HCT116 (cell line): Measurements from ENCODE around the gene MCF2L2. TPM values are rescaled to one million over a fixed set of nuclear protein-coding genes. Genes with fewer than 3 reads are reported as not detected.

Experiments
- ATAC-seq: fragments of 200-7000 bp; cut with Tn5 transposase; 2 replicates; pipeline ENCODE4 v1.9.1; 2020; ENCODE audit warnings: mild to moderate bottlenecking, moderate library complexity
- BruUV-seq: library from RNA; stranded (reverse); fragments of 400-500 nt; replicated peaks from 2 replicates; lab custom pipeline; 2021; lab: Mats Ljungman, UMichigan
- CTCF ChIA-PET: fragments of 300-600 bp; sonication (Branson Sonifier 250); formaldehyde crosslinking; loops from one replicate; lab custom pipeline; 2021; ENCODE audit warnings: antibody characterized with exemption; lab: Charles Lee
- POLR2A ChIA-PET: fragments of 300-600, 350-600 bp; sonication (Branson Sonifier 250); formaldehyde crosslinking; loops from one replicate; lab custom pipeline; 2021; ENCODE audit warnings: antibody characterized with exemption; lab: Charles Lee
- RAD21 ChIA-PET, 2 experiments: fragments of 300-600 bp; sonication (Branson Sonifier 250); formaldehyde crosslinking; loops; one replicate each; lab custom pipeline; 2023; ENCODE audit warnings: low total read pairs in 2 of 2; ENCODE audit not compliant: uncharacterized antibody in 2 of 2, unreplicated experiment in 2 of 2, low non-redundant PET in 1 of 2; lab: Charles Lee
- DNase-seq: peaks from one replicate; pipeline ENCODE4 v3.0.0-alpha.2; 2010; ENCODE audit warnings: low read depth, low spot score
- H2AFZ ChIP-seq: fragments of 200-600 bp; shearing (Covaris generic), sonication (generic); 2 replicates; pipeline ENCODE4 v1.6.1; 2017; ENCODE audit warnings: low read depth, mixed run types, mixed read lengths, antibody characterized with exemption, low read length; ENCODE audit not compliant: poor library complexity, severe bottlenecking
- H3K27ac ChIP-seq: 2 replicates; pipeline ENCODE4 v1.5.1; 2012; ENCODE audit warnings: low read depth, low read length
- H3K27me3 ChIP-seq: fragments of 200-600 bp; sonication (generic); 2 replicates; pipeline ENCODE4 v1.6.1; 2016; ENCODE audit warnings: mixed run types, low read length, mixed read lengths; ENCODE audit not compliant: insufficient read depth
- H3K36me3 ChIP-seq, 2 experiments: fragments of 200-500 bp in 1 of 2; fragments of 200-600 bp in 1 of 2; sonication (Bioruptor generic) in 1 of 2; sonication (generic) in 1 of 2; 2 replicates each; pipeline versions ENCODE4 v1.5.1 to v1.6.1; 2014 to 2016; ENCODE audit warnings: low read length in 2 of 2, inconsistent platforms in 1 of 2, mixed read lengths in 1 of 2, mixed run types in 1 of 2; ENCODE audit not compliant: insufficient read depth in 2 of 2, control insufficient read depth in 1 of 2
- H3K4me1 ChIP-seq, 2 experiments: fragments of 200-600 bp in 1 of 2; sonication (generic) in 1 of 2; 2 replicates each; pipeline versions ENCODE4 v1.5.1 to v1.6.1; 2012 to 2017; ENCODE audit warnings: low read length in 2 of 2, inconsistent platforms in 1 of 2, mild to moderate bottlenecking in 1 of 2, mixed read lengths in 1 of 2, mixed run types in 1 of 2, moderate library complexity in 1 of 2; ENCODE audit not compliant: insufficient read depth in 2 of 2, control insufficient read depth in 1 of 2
- H3K4me2 ChIP-seq: fragments of 200-600 bp; sonication (generic); 2 replicates; pipeline ENCODE4 v1.6.1; 2017; ENCODE audit warnings: mixed run types, low read length, mixed read lengths
- H3K4me3 ChIP-seq, 2 experiments: fragments of 200-600 bp in 1 of 2; sonication (generic) in 1 of 2; replicated peaks in 1 of 2; 2 replicates each; pipeline ENCODE4 v1.5.1; 2011 to 2016; ENCODE audit warnings: low read length in 2 of 2, control low read depth in 1 of 2, low read depth in 1 of 2, mild to moderate bottlenecking in 1 of 2, mixed read lengths in 1 of 2, mixed run types in 1 of 2
- H3K79me2 ChIP-seq: fragments of 200-600 bp; sonication (generic); 2 replicates; pipeline ENCODE4 v1.6.1; 2017; ENCODE audit warnings: mild to moderate bottlenecking, mixed run types, low read length, moderate library complexity, mixed read lengths; ENCODE audit not compliant: insufficient read depth
- H3K9ac ChIP-seq: fragments of 200-600 bp; sonication (generic); 2 replicates; pipeline ENCODE4 v1.6.1; 2016; ENCODE audit warnings: low read length, mixed read lengths
- H3K9me2 ChIP-seq: fragments of 200-600 bp; sonication (generic), shearing (Covaris generic); 2 replicates; pipeline ENCODE4 v1.6.1; 2017; ENCODE audit warnings: mixed run types, mild to moderate bottlenecking, moderate library complexity; ENCODE audit not compliant: insufficient read depth
- H3K9me3 ChIP-seq, 2 experiments: fragments of 200-500 bp in 1 of 2; fragments of 200-600 bp in 1 of 2; sonication (Bioruptor generic) in 1 of 2; sonication (generic) in 1 of 2; 2 replicates each; pipeline ENCODE4 v1.6.1; 2014 to 2017; ENCODE audit warnings: low read length in 2 of 2, mixed read lengths in 2 of 2, inconsistent platforms in 1 of 2, low read depth in 1 of 2, mild to moderate bottlenecking in 1 of 2, mixed run types in 1 of 2, moderate library complexity in 1 of 2; ENCODE audit not compliant: control insufficient read depth in 1 of 2, insufficient read depth in 1 of 2
- H4K20me1 ChIP-seq: fragments of 200-600 bp; sonication (generic), shearing (Covaris generic); 2 replicates; pipeline ENCODE4 v1.6.1; 2017; ENCODE audit warnings: mixed run types, mild to moderate bottlenecking, moderate library complexity; ENCODE audit not compliant: insufficient read depth
- CBX3 ChIP-seq: IDR thresholded peaks from 2 replicates; pipeline ENCODE4 v1.6.1; 2012; ENCODE audit warnings: low read depth
- REST ChIP-seq: IDR thresholded peaks from 2 replicates; pipeline ENCODE4 v1.6.1; 2012; ENCODE audit warnings: low read depth
- intact Hi-C: fragments of 100-400 bp; cut with micrococcal nuclease; formaldehyde crosslinking; loops from 2 replicates; pipeline ENCODE4 v1.10.0; 2022
- total RNA-seq: library from RNA; stranded (reverse); gene quantifications from one replicate; pipeline ENCODE4 v1.2.1, GENCODE V29; 2021; ENCODE audit not compliant: unreplicated experiment
- TF ChIP-seq, protein P1 (sequence below): IDR thresholded peaks from 2 replicates; pipeline ENCODE4 v1.6.1; 2012

Gene MCF2L2
- total RNA-seq, 1 experiment from 2014 or later = 1.5 TPM

DNA sequence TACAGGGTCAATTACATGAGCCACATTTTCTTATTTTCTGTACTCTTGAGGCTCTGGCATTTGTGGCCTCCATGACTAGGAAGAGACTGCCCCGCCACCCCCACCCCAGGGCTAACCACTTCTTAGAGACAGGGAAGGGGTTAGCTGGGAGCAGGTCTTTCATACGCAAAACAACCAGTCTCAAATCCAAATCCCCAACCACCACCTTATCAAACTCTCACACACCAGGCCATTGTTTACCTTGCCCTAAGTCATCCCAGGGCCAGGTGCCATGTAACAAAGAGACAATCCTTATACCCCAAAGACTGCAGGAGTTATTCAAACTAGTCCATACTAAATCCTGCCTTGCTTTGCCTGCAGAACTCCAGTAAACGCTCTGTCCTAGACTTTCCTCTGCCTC lies 97.5 kb downstream of the MCF2L2 start (continued):
- TF ChIP-seq REST = no peak
- TF ChIP-seq, protein P1, sequence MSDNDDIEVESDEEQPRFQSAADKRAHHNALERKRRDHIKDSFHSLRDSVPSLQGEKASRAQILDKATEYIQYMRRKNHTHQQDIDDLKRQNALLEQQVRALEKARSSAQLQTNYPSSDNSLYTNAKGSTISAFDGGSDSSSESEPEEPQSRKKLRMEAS = no peak

DNA sequence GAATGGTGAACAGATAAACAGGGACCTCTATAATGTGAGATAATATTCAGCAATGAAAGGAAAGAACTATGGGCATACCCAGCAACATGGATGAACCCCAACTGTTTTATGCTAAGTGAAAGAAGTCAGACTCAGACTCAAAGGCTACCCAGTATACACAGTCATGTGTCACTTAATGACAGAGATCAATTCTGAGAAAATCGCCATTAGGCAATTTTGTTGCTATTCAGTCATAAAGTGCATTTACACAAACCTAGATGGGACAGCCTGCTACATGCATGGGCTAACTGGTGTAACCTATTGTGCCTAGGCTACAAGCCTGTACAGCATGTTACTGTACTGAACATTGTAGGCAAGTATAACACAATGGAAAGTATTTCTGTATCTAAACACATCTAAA lies 98.9 kb downstream of the MCF2L2 start:
- BruUV-seq = no TSS peak
- ATAC-seq (no peak), DNase-seq (no peak)
- no peaks in the 10 kb centered on the region for H4K20me1 ChIP-seq
- POLR2A ChIA-PET = no interaction called here
- no peak overlapping the region for H3K27ac ChIP-seq
- RAD21 ChIA-PET = no interaction called here
- no peak overlapping the region for H3K4me3 ChIP-seq
- CTCF ChIA-PET = no interaction called here
- no peaks in the 10 kb centered on the region for H3K27me3 ChIP-seq
- 0 out of 2 replicates have a peak overlapping the region, but pooled peaks have one; percentile 8 for H3K4me2 ChIP-seq
- intact Hi-C loops = no loop called here
- H3K36me3 ChIP-seq = no peaks in the 10 kb centered on the region
- peaks cover 15 to 35% of the 10 kb centered on the region in 2 experiments for H3K4me1 ChIP-seq
- H2AFZ ChIP-seq = no peak overlapping the region
- H3K9me3 ChIP-seq = no peaks in the 10 kb centered on the region
- no peaks in the 10 kb centered on the region for H3K9me2 ChIP-seq
- no peaks in the 10 kb centered on the region for H3K79me2 ChIP-seq
- no peak overlapping the region for H3K9ac ChIP-seq
- TF ChIP-seq CBX3 = no peak
- TF ChIP-seq, protein P1 = no peak
